ENCODE results near the gene CNN2.

DNA sequence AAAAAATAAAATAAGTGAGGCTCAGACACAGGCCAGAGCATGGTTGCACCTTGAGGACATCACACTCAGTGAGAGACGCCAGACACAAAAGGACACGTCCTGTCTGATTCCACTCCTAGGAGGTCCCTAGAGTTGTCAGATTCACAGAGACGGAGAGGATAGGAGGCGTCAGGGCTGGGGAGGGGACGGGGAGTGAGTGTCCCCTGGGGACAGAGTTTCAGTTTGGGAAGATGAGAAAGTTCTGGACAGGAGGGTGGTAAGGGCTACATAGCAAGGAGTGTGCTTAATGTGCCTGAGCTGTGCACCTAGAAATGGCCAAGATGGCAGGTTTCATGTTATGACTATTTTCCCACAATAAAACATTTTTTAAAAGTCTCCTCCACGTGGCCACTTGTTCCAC, 28.3 kb upstream of the CNN2 start:
- TF ChIP-seq POLR2A (IDR thresholded peaks at IDR 0.05): no peak
- TF ChIP-seq, protein P1, sequence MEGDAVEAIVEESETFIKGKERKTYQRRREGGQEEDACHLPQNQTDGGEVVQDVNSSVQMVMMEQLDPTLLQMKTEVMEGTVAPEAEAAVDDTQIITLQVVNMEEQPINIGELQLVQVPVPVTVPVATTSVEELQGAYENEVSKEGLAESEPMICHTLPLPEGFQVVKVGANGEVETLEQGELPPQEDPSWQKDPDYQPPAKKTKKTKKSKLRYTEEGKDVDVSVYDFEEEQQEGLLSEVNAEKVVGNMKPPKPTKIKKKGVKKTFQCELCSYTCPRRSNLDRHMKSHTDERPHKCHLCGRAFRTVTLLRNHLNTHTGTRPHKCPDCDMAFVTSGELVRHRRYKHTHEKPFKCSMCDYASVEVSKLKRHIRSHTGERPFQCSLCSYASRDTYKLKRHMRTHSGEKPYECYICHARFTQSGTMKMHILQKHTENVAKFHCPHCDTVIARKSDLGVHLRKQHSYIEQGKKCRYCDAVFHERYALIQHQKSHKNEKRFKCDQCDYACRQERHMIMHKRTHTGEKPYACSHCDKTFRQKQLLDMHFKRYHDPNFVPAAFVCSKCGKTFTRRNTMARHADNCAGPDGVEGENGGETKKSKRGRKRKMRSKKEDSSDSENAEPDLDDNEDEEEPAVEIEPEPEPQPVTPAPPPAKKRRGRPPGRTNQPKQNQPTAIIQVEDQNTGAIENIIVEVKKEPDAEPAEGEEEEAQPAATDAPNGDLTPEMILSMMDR (IDR thresholded peaks at IDR 0.05): no peak

All from esophagus squamous epithelium (tissue), 4 donors.